NCI-H2227 treated with DMSO at 0.1 percent for 48 hours (cell line): Measurements from ENCODE around the gene NSUN2.
A peak's percentile ranks its signal among the peaks of the same experiment; 100 is the strongest.

ENCODE experiments used
- DNase-seq: peaks from one replicate; lab custom pipeline; 2025; lab: John Stamatoyannopoulos, UW

Gene NSUN2

GRCh38 chr5:6644794-6645241 is 12.0 kb upstream of the NSUN2 start:
- DNase-seq = no peak

GRCh38 chr5:6642655-6643054 is 9.8 kb upstream of the NSUN2 start:
- DNase-seq = no peak

- no peak for DNase-seq
Observed at GRCh38 chr5:6638236-6638635, 5.4 kb upstream of the NSUN2 start.

GRCh38 chr5:6637590-6637989 is 4.7 kb upstream of the NSUN2 start:
- no peak for DNase-seq

- DNase-seq = no peak
Observed at GRCh38 chr5:6637022-6637421, 4.2 kb upstream of the NSUN2 start.

- DNase-seq = no peak
Observed at GRCh38 chr5:6636293-6636692, 3.4 kb upstream of the NSUN2 start.

- DNase-seq = no peak
Observed at GRCh38 chr5:6634788-6635430, 2.1 kb upstream of the NSUN2 start.

GRCh38 chr5:6634306-6634705 is 1.5 kb upstream of the NSUN2 start:
- peak; percentile 33 for DNase-seq

- DNase-seq = peak; percentile 83
Observed at GRCh38 chr5:6633469-6634245, 813 bp upstream of the NSUN2 start.

GRCh38 chr5:6632324-6632887 is 438 bp downstream of the NSUN2 start:
- peak; percentile 8 for DNase-seq

- no peak for DNase-seq
Observed at GRCh38 chr5:6631441-6631840, 1.4 kb downstream of the NSUN2 start.

GRCh38 chr5:6626508-6626907 is 6.3 kb downstream of the NSUN2 start:
- DNase-seq = no peak

- DNase-seq = no peak
Observed at GRCh38 chr5:6623941-6624340, 8.9 kb downstream of the NSUN2 start.

GRCh38 chr5:6623228-6623627 is 9.6 kb downstream of the NSUN2 start:
- DNase-seq = no peak

GRCh38 chr5:6616632-6617031 is 16.2 kb downstream of the NSUN2 start:
- DNase-seq = no peak

GRCh38 chr5:6615034-6615815 is 17.6 kb downstream of the NSUN2 start:
- no peak for DNase-seq

GRCh38 chr5:6611334-6612256 is 21.2 kb downstream of the NSUN2 start:
- DNase-seq = no peak

- no peak for DNase-seq
Observed at GRCh38 chr5:6608016-6608415, 24.8 kb downstream of the NSUN2 start.

GRCh38 chr5:6607559-6607936 is 25.3 kb downstream of the NSUN2 start:
- DNase-seq = no peak

- no peak for DNase-seq
Observed at GRCh38 chr5:6606884-6607558, 25.8 kb downstream of the NSUN2 start.

- no peak for DNase-seq
Observed at GRCh38 chr5:6604946-6605345, 27.9 kb downstream of the NSUN2 start.
